ENCODE results near the gene NOP14.

DNA sequence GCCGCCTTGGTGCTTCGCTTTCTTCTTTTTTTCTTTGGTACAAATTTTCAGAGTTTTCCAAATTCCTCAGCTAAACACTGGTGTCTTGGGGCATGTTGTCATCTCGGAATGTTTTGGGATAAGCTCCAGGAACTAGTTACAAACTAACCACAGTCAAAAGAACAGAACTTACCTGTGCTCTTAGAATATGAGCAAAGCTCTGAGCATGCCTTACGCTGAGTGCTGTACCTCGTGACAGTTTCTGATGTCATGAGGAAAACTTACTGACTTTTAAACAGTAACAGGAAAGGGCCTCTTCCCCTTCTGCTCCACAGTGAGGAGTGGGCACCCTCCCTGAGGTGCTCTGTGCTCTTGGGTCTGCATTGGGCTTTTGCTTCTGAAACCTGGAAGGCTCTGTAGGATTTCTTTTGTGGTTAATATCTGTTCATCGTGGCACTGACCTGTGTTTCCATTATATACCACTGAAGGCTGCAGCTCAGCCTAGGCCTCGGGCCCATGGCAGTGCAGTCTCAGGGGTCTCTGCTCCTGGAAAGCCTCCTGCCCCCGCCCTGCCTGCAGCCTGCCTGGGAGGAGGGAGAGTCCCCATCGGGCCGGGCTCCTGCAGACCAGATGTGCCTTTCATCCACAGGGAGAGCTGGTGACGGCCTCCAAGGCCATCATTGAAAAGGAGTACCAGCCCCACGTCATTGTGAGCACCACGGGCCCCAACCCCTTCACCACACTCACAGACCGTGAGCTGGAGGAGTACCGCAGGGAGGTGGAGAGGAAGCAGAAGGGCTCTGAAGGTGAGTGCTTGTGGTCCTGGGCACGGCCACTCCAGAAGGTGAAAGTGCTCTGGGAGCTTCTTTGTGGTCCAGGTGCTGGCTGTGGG, 48.7 kb downstream of the NOP14 start:
- TF ChIP-seq, protein P1, sequence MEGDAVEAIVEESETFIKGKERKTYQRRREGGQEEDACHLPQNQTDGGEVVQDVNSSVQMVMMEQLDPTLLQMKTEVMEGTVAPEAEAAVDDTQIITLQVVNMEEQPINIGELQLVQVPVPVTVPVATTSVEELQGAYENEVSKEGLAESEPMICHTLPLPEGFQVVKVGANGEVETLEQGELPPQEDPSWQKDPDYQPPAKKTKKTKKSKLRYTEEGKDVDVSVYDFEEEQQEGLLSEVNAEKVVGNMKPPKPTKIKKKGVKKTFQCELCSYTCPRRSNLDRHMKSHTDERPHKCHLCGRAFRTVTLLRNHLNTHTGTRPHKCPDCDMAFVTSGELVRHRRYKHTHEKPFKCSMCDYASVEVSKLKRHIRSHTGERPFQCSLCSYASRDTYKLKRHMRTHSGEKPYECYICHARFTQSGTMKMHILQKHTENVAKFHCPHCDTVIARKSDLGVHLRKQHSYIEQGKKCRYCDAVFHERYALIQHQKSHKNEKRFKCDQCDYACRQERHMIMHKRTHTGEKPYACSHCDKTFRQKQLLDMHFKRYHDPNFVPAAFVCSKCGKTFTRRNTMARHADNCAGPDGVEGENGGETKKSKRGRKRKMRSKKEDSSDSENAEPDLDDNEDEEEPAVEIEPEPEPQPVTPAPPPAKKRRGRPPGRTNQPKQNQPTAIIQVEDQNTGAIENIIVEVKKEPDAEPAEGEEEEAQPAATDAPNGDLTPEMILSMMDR (conservative IDR thresholded peaks at IDR 0.05; ENCODE audit: low read depth in 2 of 2): no peak
- TF ChIP-seq CREB1 (CRISPR knock-in tag; IDR thresholded peaks at IDR 0.05; ENCODE audit: low read depth) (no peak), EZH2phosphoT487 (IDR thresholded peaks at IDR 0.05; ENCODE audit: unreplicated experiment) (no peak), EZH2 (IDR thresholded peaks at IDR 0.05; ENCODE audit: low read depth, unreplicated experiment) (no peak), POLR2AphosphoS5 (IDR thresholded peaks at IDR 0.05; ENCODE audit: low read depth) (no peak), REST (IDR thresholded peaks at IDR 0.05; ENCODE audit: unreplicated experiment) (no peak), STAT1 (IDR thresholded peaks at IDR 0.05; ENCODE audit: unreplicated experiment) (no peak), ZNF114 (CRISPR knock-in tag; IDR thresholded peaks at IDR 0.05) (no peak)

Measured in GM23338 (cell line).